Adrenal gland (tissue), 12 donors: ENCODE measurements around the gene NPAS1. TPM values are rescaled to one million over a fixed set of nuclear protein-coding genes. Genes with fewer than 3 reads are reported as not detected.

Source experiments
- DNase-seq, 7 donors: peaks; one replicate each; pipeline ENCODE4 v3.0.0-alpha.2; 2019 to 2020
- H3K27ac ChIP-seq, 5 donors: fragments of 200-600 bp; sonication (generic) in 4 of 5; 1 replicate in 3 of 5; 2 replicates in 2 of 5; pipeline versions ENCODE4 v1.5.1 to v1.8.0; 2016 to 2020; ENCODE audit warnings: mild to moderate bottlenecking in 1 of 5
- H3K27me3 ChIP-seq: fragments of 200-600 bp; 2 replicates; pipeline ENCODE4 v1.8.0; 2021
- H3K36me3 ChIP-seq, 2 donors: fragments of 200-600 bp; replicated peaks in 1 of 2; 1 replicate in 1 of 2; 2 replicates in 1 of 2; pipeline versions ENCODE4 v1.5.1 to v1.8.0; 2018 to 2022
- H3K4me1 ChIP-seq, 2 donors: fragments of 200-600 bp; replicated peaks in 1 of 2; 1 replicate in 1 of 2; 2 replicates in 1 of 2; pipeline versions ENCODE4 v1.5.1 to v1.8.0; 2018 to 2021
- H3K4me3 ChIP-seq, 4 donors: fragments of 200-600 bp; sonication (generic) in 3 of 4; one replicate each; pipeline ENCODE4 v1.5.1; 2016 to 2018
- H3K9me3 ChIP-seq, 3 donors: fragments of 200-600 bp; sonication (generic) in 1 of 3; replicated peaks in 1 of 3; 1 replicate in 2 of 3; 2 replicates in 1 of 3; pipeline versions ENCODE4 v1.5.1 to v1.8.0; 2016 to 2021
- CTCF ChIP-seq, 6 experiments: fragments of 450-650 bp in 4 of 6; fragments of 200-600 bp in 2 of 6; sonication (generic) in 1 of 6; IDR thresholded peaks; 1 replicate in 5 of 6; 2 replicates in 1 of 6; pipeline versions ENCODE4 v1.5.1 to v1.8.0; 2016 to 2021; ENCODE audit warnings: antibody characterized with exemption in 6 of 6, mild to moderate bottlenecking in 2 of 6, moderate library complexity in 1 of 6
- POLR2A ChIP-seq, 2 donors: fragments of 450-650 bp; IDR thresholded peaks; one replicate each; pipeline ENCODE4 v1.6.1; 2017; ENCODE audit warnings: antibody characterized with exemption in 2 of 2, mild to moderate bottlenecking in 2 of 2, moderate library complexity in 1 of 2
- WGBS, 4 donors: extraction: QIAGEN DNeasy Blood & Tissue Kit in 2 of 4; methylation state at CpG; one replicate each; pipeline versions ENCODE4 v1.1.5 to v1.1.7; 2013 to 2017; 5-methylcytosine and 5-hydroxymethylcytosine counted together
- intact Hi-C, 2 donors: fragments of 100-400 bp; cut with DNase I; formaldehyde crosslinking; loops; one replicate each; pipeline versions ENCODE4 v1.14.1 to v1.15.0; 2022 to 2023
- polyA plus RNA-seq, 3 donors: library from polyadenylated mRNA; stranded (reverse); fragments of 200-250 nt in 2 of 3; fragments of 350-450 nt in 1 of 3; fragmentation: Illumina TruSeq in 1 of 3; extraction: RNeasy Lipid Tissue Mini Kit (QIAGEN cat#74804) in 1 of 3; gene quantifications; one replicate each; pipeline ENCODE4 v1.2.3, GENCODE V29; 2013 to 2014
- total RNA-seq, 9 donors: library from RNA; depleted of rRNA in 4 of 9; stranded (reverse); fragments of >200 nt in 4 of 9; fragments of 120-200 nt in 1 of 9; fragmentation: NEBNext Ultra II Directional in 1 of 9; extraction: Animal tissue kit (Norgen Biotek cat#: 25700) in 1 of 9; gene quantifications; one replicate each; pipeline versions ENCODE4 v1.1.0 to v1.2.4, GENCODE V29; 2013 to 2023
- donor health status: healthy with polysubstance abuse.
- donor health status: Bipolar disorder and iron deficiency.
- donor health status: DM: yes; HTN: yes; CAD: no.
- donor health status: DM: no; HTN: no; CAD: no.
- donor health status: DM: no; HTN: no; CAD: no.
- donor health status: DM: yes; HTN: yes; CAD: no.

Gene NPAS1
- total and polyA plus RNA-seq, 12 donors: 0.28 to 3.5 (median 0.84) TPM; not detected in 3

GRCh38 chr19:47028195-47028601, 8.6 kb downstream of the NPAS1 start:
- DNase-seq: no peak
- no peak for TF ChIP-seq CTCF (IDR thresholded peaks at IDR 0.05)
- no peak for TF ChIP-seq POLR2A (IDR thresholded peaks at IDR 0.05)
- H3K36me3 ChIP-seq: no peaks in the 10 kb centered on the region
- H3K4me3 ChIP-seq: no peak overlapping the region
- H3K27ac ChIP-seq: no peak overlapping the region
- WGBS, 4 donors: 14 to 17% (median 16%) methylated on average over 13 to 14 of the region's 14 CpGs; no CpG with 5 or more reads in 1 of the 4 donors
- intact Hi-C loops: no loop called here
- H3K9me3 ChIP-seq: no peaks in the 10 kb centered on the region
- no peaks in the 10 kb centered on the region for H3K4me1 ChIP-seq
- H3K27me3 ChIP-seq: peaks cover 39% of the 10 kb centered on the region

GRCh38 chr19:47032171-47032811, 12.7 kb downstream of the NPAS1 start:
- H3K4me1 ChIP-seq: peaks cover 4 to 9% of the 10 kb centered on the region in 2 donors
- H3K27ac ChIP-seq: no peak overlapping the region
- intact Hi-C loops: loop anchor here in 1 of 2 donors (10.0 kb wide), 1 partner anchor 93 kb away; no protein-coding TSS in a partner anchor
- no peaks in the 10 kb centered on the region for H3K9me3 ChIP-seq
- H3K36me3 ChIP-seq: no peaks in the 10 kb centered on the region
- 13 to 47% (median 14%) methylated on average over 3 to 17 of the region's 17 CpGs for WGBS, 4 donors
- DNase-seq: peak in 1 of 7 donors; percentile 38
- peaks cover 17% of the 10 kb centered on the region for H3K27me3 ChIP-seq
- H3K4me3 ChIP-seq: no peak overlapping the region
- TF ChIP-seq POLR2A (IDR thresholded peaks at IDR 0.05) (no peak), CTCF (IDR thresholded peaks at IDR 0.05) (peak; percentile 51 to 73 (median 66))

GRCh38 chr19:47035127-47036096, 15.8 kb downstream of the NPAS1 start:
- peak; percentile 89 to 96 (median 94) for TF ChIP-seq CTCF (IDR thresholded peaks at IDR 0.05)
- TF ChIP-seq POLR2A (IDR thresholded peaks at IDR 0.05): peak in 1 of 2 donors; percentile 38
- H3K27ac ChIP-seq: peak overlapping the region in 1 of 5 donors; percentile 3
- peaks cover 4 to 9% of the 10 kb centered on the region in 2 donors for H3K4me1 ChIP-seq
- H3K36me3 ChIP-seq: no peaks in the 10 kb centered on the region
- DNase-seq: peak; percentile 81 to 94 (median 85)
- no peaks in the 10 kb centered on the region for H3K9me3 ChIP-seq
- intact Hi-C loops: loop anchor here (5.0 to 10.0 kb wide), 2 partner anchors 87 to 89 kb away; no protein-coding TSS in a partner anchor
- WGBS, 4 donors: 8 to 13% (median 9%) methylated on average over 29 to 35 of the region's 35 CpGs
- no peaks in the 10 kb centered on the region for H3K27me3 ChIP-seq
- peak overlapping the region in 3 of 4 donors; percentile 1 to 43 (median 40) for H3K4me3 ChIP-seq
